Measurements from ENCODE around the gene ITGAD. TPM values are rescaled to one million over a fixed set of nuclear protein-coding genes. Genes with fewer than 3 reads are reported as not detected.
"Not testable (repeated sequence)": the region's sequence is repeated elsewhere in the genome, so short reads cannot be mapped to it uniquely, and the experiment has no call there.

ITGAD gene
- total RNA-seq, 1 experiment from 2014 or later, result not detected

DNA sequence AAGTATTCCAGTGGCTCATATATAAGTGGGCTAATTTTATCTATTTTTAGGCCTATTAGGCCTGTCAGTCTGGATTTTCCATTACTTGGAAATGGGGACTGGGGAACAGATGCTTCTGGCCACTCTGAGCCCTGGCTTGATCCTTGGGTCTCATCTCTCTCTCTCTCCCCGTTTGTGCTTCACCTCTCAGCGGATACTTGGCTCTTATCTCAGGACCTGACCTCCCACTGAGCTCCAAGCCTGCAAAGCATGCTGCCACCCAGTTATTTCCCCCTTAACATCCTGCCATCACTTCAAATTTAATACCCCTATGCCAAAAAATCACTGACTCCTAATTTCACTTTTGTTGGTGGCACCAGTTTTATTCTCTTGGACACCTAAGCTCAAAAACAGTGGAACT, 45.3 kb downstream of the ITGAD start:
- Mint-ChIP-seq H3K36me3 (ENCODE audit: insufficient read depth in 1 of 3, low read depth in 3 of 3) (no peaks in the 10 kb centered on the region), H3K27me3 (ENCODE audit: low read depth) (peaks cover 4% of the 10 kb centered on the region), H3K27ac (no peak overlapping the region), H3K9me3 (no peaks in the 10 kb centered on the region), H3K4me1 (peaks cover 4 to 7% of the 10 kb centered on the region in 2 experiments), H3K4me3 (no peak overlapping the region; a peak in 1 of 5 replicates)
- TF ChIP-seq, protein P1, sequence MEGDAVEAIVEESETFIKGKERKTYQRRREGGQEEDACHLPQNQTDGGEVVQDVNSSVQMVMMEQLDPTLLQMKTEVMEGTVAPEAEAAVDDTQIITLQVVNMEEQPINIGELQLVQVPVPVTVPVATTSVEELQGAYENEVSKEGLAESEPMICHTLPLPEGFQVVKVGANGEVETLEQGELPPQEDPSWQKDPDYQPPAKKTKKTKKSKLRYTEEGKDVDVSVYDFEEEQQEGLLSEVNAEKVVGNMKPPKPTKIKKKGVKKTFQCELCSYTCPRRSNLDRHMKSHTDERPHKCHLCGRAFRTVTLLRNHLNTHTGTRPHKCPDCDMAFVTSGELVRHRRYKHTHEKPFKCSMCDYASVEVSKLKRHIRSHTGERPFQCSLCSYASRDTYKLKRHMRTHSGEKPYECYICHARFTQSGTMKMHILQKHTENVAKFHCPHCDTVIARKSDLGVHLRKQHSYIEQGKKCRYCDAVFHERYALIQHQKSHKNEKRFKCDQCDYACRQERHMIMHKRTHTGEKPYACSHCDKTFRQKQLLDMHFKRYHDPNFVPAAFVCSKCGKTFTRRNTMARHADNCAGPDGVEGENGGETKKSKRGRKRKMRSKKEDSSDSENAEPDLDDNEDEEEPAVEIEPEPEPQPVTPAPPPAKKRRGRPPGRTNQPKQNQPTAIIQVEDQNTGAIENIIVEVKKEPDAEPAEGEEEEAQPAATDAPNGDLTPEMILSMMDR (conservative IDR thresholded peaks at IDR 0.05), result no peak
- Histone ChIP-seq H4K5ac (ENCODE audit: insufficient read length, low read depth, low read length) (no peak overlapping the region), H2AFZ (ENCODE audit: low read length) (no peak overlapping the region), H3K79me2 (ENCODE audit: insufficient read depth, low read length) (no peaks in the 10 kb centered on the region), H4K91ac (ENCODE audit: insufficient read length, low read depth, low read length) (no peak overlapping the region), H2BK15ac (ENCODE audit: low read depth, low read length) (no peak overlapping the region), H3K23me2 (ENCODE audit: insufficient read length, low read depth, low read length, poor library complexity, severe bottlenecking) (no peaks in the 10 kb centered on the region), H3K23ac (ENCODE audit: insufficient read length, low read depth, low read length) (no peak overlapping the region), H2BK12ac (ENCODE audit: insufficient read length, low read depth, low read length) (no peak overlapping the region), H3K27ac (ENCODE audit: insufficient read length, low read depth, low read length) (no peak overlapping the region), H3K79me1 (ENCODE audit: insufficient read depth, low read depth, low read length, poor library complexity, severe bottlenecking) (no peaks in the 10 kb centered on the region), H2BK20ac (ENCODE audit: low read depth, low read length, poor library complexity, severe bottlenecking) (no peak overlapping the region), H3K4me2 (ENCODE audit: insufficient read depth, insufficient read length, low read length) (no peak overlapping the region), H3K9me3 (ENCODE audit: control insufficient read depth, low read depth, low read length) (no peaks in the 10 kb centered on the region), H4K20me1 (ENCODE audit: control insufficient read depth, insufficient read depth, insufficient read length) (no peaks in the 10 kb centered on the region), H3K9ac (ENCODE audit: extremely low read depth, insufficient read length, low read length) (no peak overlapping the region), H2BK5ac (ENCODE audit: insufficient read length, low read length) (no peak overlapping the region), H4K8ac (replicated peaks; ENCODE audit: insufficient read length, low read depth, low read length) (no peak overlapping the region), H3K4ac (ENCODE audit: low read depth, low read length) (no peak overlapping the region), H2BK120ac (ENCODE audit: low read depth, low read length, poor library complexity, severe bottlenecking) (no peak overlapping the region), H3T11ph (ENCODE audit: low read length) (no peak overlapping the region), H3K56ac (ENCODE audit: insufficient read length, low read depth, low read length) (no peak overlapping the region), H3K4me1 (ENCODE audit: insufficient read depth, low read length) (no peaks in the 10 kb centered on the region), H3K14ac (ENCODE audit: insufficient read depth, low read length) (no peak overlapping the region), H3K18ac (ENCODE audit: insufficient read length, low read depth, low read length) (no peak overlapping the region), H2AK5ac (ENCODE audit: insufficient read length, low read length) (no peak overlapping the region), H3K27me3 (ENCODE audit: insufficient read depth, low read length) (no peaks in the 10 kb centered on the region)
- no peak for DNase-seq
- WGBS (ENCODE audit: extremely low coverage, insufficient read length, low lambda C conversion rate), result no CpG with 5 or more reads among the region's 2 CpGs

DNA sequence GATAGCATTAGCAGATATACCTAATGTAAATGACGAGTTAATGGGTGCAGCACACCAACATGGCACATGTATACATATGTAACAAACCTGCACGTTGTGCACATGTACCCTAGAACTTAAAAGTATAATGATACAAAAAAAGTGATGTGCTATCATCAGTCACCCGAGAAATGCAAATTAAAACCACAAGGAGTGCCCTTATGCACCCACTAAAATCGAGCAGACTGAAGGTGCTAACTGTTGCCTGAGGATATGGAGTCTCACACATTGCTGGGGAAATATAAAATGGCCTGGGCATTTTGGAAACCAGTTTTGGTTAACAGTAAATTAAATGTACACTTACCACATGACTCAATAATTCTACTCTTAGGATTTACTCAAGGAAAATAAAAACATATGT, 45.9 kb downstream of the ITGAD start:
- not testable (repeated sequence) for H3K27ac Mint-ChIP-seq; H2BK120ac ChIP-seq (ENCODE audit: low read depth, low read length, poor library complexity, severe bottlenecking); H3K18ac ChIP-seq (ENCODE audit: insufficient read length, low read depth, low read length); H3K4me1 Mint-ChIP-seq; H3K14ac ChIP-seq (ENCODE audit: insufficient read depth, low read length); H2AK5ac ChIP-seq (ENCODE audit: insufficient read length, low read length); H2BK5ac ChIP-seq (ENCODE audit: insufficient read length, low read length); H2BK20ac ChIP-seq (ENCODE audit: low read depth, low read length, poor library complexity, severe bottlenecking); H4K91ac ChIP-seq (ENCODE audit: insufficient read length, low read depth, low read length); H3K23ac ChIP-seq (ENCODE audit: insufficient read length, low read depth, low read length); H2BK15ac ChIP-seq (ENCODE audit: low read depth, low read length); H2BK12ac ChIP-seq (ENCODE audit: insufficient read length, low read depth, low read length); H2AFZ ChIP-seq (ENCODE audit: low read length); H3K4me2 ChIP-seq (ENCODE audit: insufficient read depth, insufficient read length, low read length); H3K9me3 ChIP-seq (ENCODE audit: control insufficient read depth, low read depth, low read length); H3K56ac ChIP-seq (ENCODE audit: insufficient read length, low read depth, low read length); H3K9me3 Mint-ChIP-seq; H3K4me3 Mint-ChIP-seq; H3K27ac ChIP-seq (ENCODE audit: insufficient read length, low read depth, low read length); DNase-seq; H3K9ac ChIP-seq (ENCODE audit: extremely low read depth, insufficient read length, low read length); H3K27me3 Mint-ChIP-seq (ENCODE audit: low read depth); H4K20me1 ChIP-seq (ENCODE audit: control insufficient read depth, insufficient read depth, insufficient read length); H3T11ph ChIP-seq (ENCODE audit: low read length); H3K4me1 ChIP-seq (ENCODE audit: insufficient read depth, low read length); H3K23me2 ChIP-seq (ENCODE audit: insufficient read length, low read depth, low read length, poor library complexity, severe bottlenecking); H3K36me3 Mint-ChIP-seq (ENCODE audit: insufficient read depth in 1 of 3, low read depth in 3 of 3); H3K27me3 ChIP-seq (ENCODE audit: insufficient read depth, low read length); H3K79me1 ChIP-seq (ENCODE audit: insufficient read depth, low read depth, low read length, poor library complexity, severe bottlenecking); H4K5ac ChIP-seq (ENCODE audit: insufficient read length, low read depth, low read length); H4K8ac ChIP-seq (replicated peaks; ENCODE audit: insufficient read length, low read depth, low read length); H3K4ac ChIP-seq (ENCODE audit: low read depth, low read length); H3K79me2 ChIP-seq (ENCODE audit: insufficient read depth, low read length)
- no CpG with 5 or more reads among the region's 4 CpGs for WGBS (ENCODE audit: extremely low coverage, insufficient read length, low lambda C conversion rate)

Measured in H9 (cell line).